T-cell (primary cell): ENCODE results near the gene PCNX3. TPM values are rescaled to one million over a fixed set of nuclear protein-coding genes. Genes with fewer than 3 reads are reported as not detected.
A peak's percentile ranks its signal among the peaks of the same experiment; 100 is the strongest.

Experiments
- ATAC-seq, 4 experiments: fragments of 200-7000 bp in 3 of 4; fragments of 150-1000 bp in 1 of 4; cut with Tn5 transposase; replicated peaks in 1 of 4; 1 replicate in 3 of 4; 2 replicates in 1 of 4; pipeline ENCODE4 v1.10.0; 2021; ENCODE audit warnings: moderate library complexity in 3 of 4, mild to moderate bottlenecking in 2 of 4, moderate number of reproducible peaks in 1 of 4
- CTCF ChIA-PET, 2 donors: fragments of 300-600 bp; sonication (Branson Sonifier 250); formaldehyde crosslinking; loops; one replicate each; lab custom pipeline; 2022; ENCODE audit warnings: antibody characterized with exemption in 2 of 2; lab: Charles Lee
- POLR2A ChIA-PET, 2 donors: fragments of 300-600 bp; sonication (Branson Sonifier 250); formaldehyde crosslinking; loops; one replicate each; lab custom pipeline; 2022; ENCODE audit warnings: antibody characterized with exemption in 2 of 2; lab: Charles Lee
- DNase-seq, 35 experiments: peaks; one replicate each; pipeline versions ENCODE4 v3.0.0 to v3.0.0-alpha.2; 2013 to 2023
- H3K27ac ChIP-seq: one replicate; pipeline ENCODE4 v1.5.1; 2013; ENCODE audit warnings: low read length
- H3K27me3 ChIP-seq, 2 experiments: replicated peaks in 1 of 2; 1 replicate in 1 of 2; 2 replicates in 1 of 2; pipeline versions ENCODE4 v1.6.1 to v1.7.0; 2013; ENCODE audit warnings: low read length in 1 of 2, mixed read lengths in 1 of 2; ENCODE audit not compliant: control insufficient read depth in 2 of 2, insufficient read depth in 2 of 2; ENCODE audit errors: extremely low read depth in 1 of 2
- H3K36me3 ChIP-seq, 2 donors: 1 replicate in 1 of 2; 2 replicates in 1 of 2; pipeline versions ENCODE4 v1.6.1 to v1.7.0; 2013; ENCODE audit warnings: low read length in 1 of 2; ENCODE audit not compliant: control insufficient read depth in 2 of 2, insufficient read depth in 1 of 2; ENCODE audit errors: extremely low read depth in 1 of 2
- H3K4me1 ChIP-seq, 2 experiments: 1 replicate in 1 of 2; 2 replicates in 1 of 2; pipeline versions ENCODE4 v1.6.1 to v1.7.0; 2013; ENCODE audit warnings: low read length in 2 of 2, mixed read lengths in 1 of 2; ENCODE audit not compliant: insufficient read depth in 2 of 2, control insufficient read depth in 1 of 2; ENCODE audit errors: extremely low read depth in 1 of 2
- H3K4me3 ChIP-seq, 2 donors: 1 replicate in 1 of 2; 2 replicates in 1 of 2; pipeline versions ENCODE4 v1.5.1 to v1.7.0; 2013; ENCODE audit warnings: mild to moderate bottlenecking in 2 of 2, low read length in 1 of 2, moderate library complexity in 1 of 2; ENCODE audit not compliant: control insufficient read depth in 1 of 2; ENCODE audit errors: extremely low read depth in 1 of 2
- H3K9me3 ChIP-seq: 2 replicates; pipeline ENCODE4 v1.7.0; 2013
- H3K27ac Mint-ChIP-seq, 2 donors: one replicate each; pipeline ENCODE4 v1.8.0; 2020 to 2021; ENCODE audit warnings: mild to moderate bottlenecking in 2 of 2, mixed read lengths in 2 of 2
- H3K27me3 Mint-ChIP-seq, 2 donors: one replicate each; pipeline ENCODE4 v1.8.0; 2021 to 2022; ENCODE audit warnings: mixed read lengths in 2 of 2
- H3K36me3 Mint-ChIP-seq: one replicate; pipeline ENCODE4 v1.8.0; 2021; ENCODE audit warnings: mixed read lengths
- H3K4me1 Mint-ChIP-seq, 3 donors: one replicate each; pipeline ENCODE4 v1.8.0; 2020 to 2022; ENCODE audit warnings: mixed read lengths in 3 of 3, mild to moderate bottlenecking in 1 of 3
- H3K4me3 Mint-ChIP-seq, 3 donors: one replicate each; pipeline ENCODE4 v1.8.0; 2020 to 2022; ENCODE audit warnings: mild to moderate bottlenecking in 3 of 3, mixed read lengths in 3 of 3, moderate library complexity in 3 of 3
- H3K9me3 Mint-ChIP-seq, 3 donors: one replicate each; pipeline ENCODE4 v1.8.0; 2020 to 2022; ENCODE audit warnings: mixed read lengths in 3 of 3
- WGBS: methylation state at CpG from one replicate; pipeline ENCODE4 v1.1.5; 2013; ENCODE audit warnings: missing lambda C conversion rate; ENCODE audit not compliant: insufficient coverage; 5-methylcytosine and 5-hydroxymethylcytosine counted together
- total RNA-seq, 35 experiments: library from RNA in 6 of 35; stranded (reverse) in 6 of 35; fragments of 120-200 nt in 1 of 35; gene quantifications; one replicate each; pipeline versions ENCODE4 v1.2.1 to v1.2.4 and lab custom pipeline; 2013 to 2026

PCNX3 gene
- total RNA-seq, 5 donors from 2014 or later (not counting 1 experiment from before 2014, with no cell fraction given), result 54.2 to 74.7 (median 66.8) TPM

DNA sequence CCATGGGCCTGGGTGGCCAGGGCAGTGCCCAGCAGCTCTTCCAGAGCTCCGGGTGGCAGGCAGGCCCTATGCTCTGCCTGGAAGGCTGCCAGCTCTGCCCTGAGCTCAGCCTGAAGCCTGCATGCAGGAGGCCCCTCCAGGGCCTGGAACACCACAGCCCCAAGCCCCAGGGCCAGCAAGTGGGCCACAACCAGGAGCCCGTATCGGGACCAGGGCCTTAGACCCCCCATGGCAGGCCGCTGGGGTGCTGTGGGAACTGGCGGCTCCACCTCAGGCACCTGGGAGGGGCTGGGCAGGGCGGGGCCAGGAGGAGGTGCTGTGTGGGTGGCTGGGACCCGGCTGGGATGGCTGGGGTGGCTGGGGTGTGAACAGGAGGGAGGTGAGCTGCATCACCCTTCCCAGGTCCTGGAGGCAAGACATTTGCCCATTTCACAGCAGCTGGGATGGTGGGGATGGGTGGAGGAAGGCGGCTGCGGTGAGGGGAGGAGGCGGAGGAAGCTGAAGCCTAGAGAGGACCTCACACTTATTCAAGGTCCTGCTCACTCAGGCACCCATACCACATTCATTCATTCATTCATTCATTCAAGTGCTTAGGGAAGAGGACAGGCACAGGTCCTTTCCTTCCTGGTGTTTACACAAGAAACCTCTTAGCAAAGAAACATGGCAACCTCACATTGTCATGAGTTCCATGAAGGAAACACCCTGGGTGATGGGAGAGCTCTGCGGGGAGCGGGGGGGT is 19.9 kb upstream of the PCNX3 start, which contains the start of gene KCNK7:
Gene KCNK7, minus strand, starts transcription at position 258 of the 739 bp plus-strand sequence. Its CDS starts 28 bp downstream, at position 230.
- WGBS, result 66% methylated on average over 8 of the region's 12 CpGs
- H3K36me3 Mint-ChIP-seq, result peaks cover 10% of the 10 kb centered on the region
- ATAC-seq, result no peak
- H3K27ac Mint-ChIP-seq, result peak within 1 kb of the TSS; percentile 65 to 81
- Histone ChIP-seq H3K27ac (no peak within 1 kb of the TSS), H3K9me3 (no peaks in the 10 kb centered on the region), H3K36me3 (peaks cover 13 to 39% of the 10 kb centered on the region in 2 donors), H3K4me3 (no peak within 1 kb of the TSS), H3K27me3 (no peaks in the 10 kb centered on the region), H3K4me1 (peaks cover 0 to 26% of the 10 kb centered on the region in 2 experiments)
- DNase-seq, result no peak
- H3K9me3 Mint-ChIP-seq, result no peaks in the 10 kb centered on the region
- peaks cover 6 to 19% (median 15%) of the 10 kb centered on the region in 3 donors for H3K4me1 Mint-ChIP-seq
- POLR2A ChIA-PET, result interaction anchor here (0.5 to 0.6 kb wide), 4 partner anchors 9 to 335 kb away, joined by 3 to 6 read pairs (median 3); no protein-coding TSS in a partner anchor
- peak within 1 kb of the TSS in 1 of 3 donors; percentile 9 for H3K4me3 Mint-ChIP-seq
- CTCF ChIA-PET, result no interaction called here
- H3K27me3 Mint-ChIP-seq, result no peaks in the 10 kb centered on the region

DNA sequence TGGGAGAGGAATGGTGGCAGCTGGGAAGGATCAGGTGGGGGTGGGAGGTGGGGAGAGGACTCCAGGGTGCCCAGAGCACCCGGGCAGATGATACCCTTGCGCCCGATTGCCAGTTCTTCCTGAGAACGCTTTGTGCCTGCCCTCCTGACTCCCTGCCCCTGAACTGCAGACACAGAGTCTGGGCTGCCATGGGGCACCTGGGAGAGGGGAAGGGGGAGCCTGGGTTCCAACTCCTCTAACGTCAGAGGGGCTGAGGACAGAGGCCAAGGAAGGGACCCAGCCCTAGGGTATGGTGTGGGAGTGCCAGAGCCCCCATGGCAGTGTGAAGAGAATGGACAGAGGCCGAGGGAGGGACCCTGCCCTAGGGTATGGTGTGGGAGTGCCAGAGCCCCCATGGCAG is 19.1 kb upstream of the PCNX3 start:
- Mint-ChIP-seq H3K4me3 (no peak overlapping the region), H3K27ac (no peak overlapping the region), H3K36me3 (peaks cover 14% of the 10 kb centered on the region), H3K9me3 (no peaks in the 10 kb centered on the region), H3K4me1 (peaks cover 6 to 19% (median 15%) of the 10 kb centered on the region in 3 donors), H3K27me3 (no peaks in the 10 kb centered on the region)
- H3K9me3 ChIP-seq, result no peaks in the 10 kb centered on the region
- H3K4me3 ChIP-seq, result no peak overlapping the region
- H3K27ac ChIP-seq, result no peak overlapping the region
- POLR2A ChIA-PET, result interaction anchor here in 1 of 2 donors (0.5 kb wide), 1 partner anchor 334 kb away, joined by 6 read pairs; no protein-coding TSS in a partner anchor
- no peaks in the 10 kb centered on the region for H3K27me3 ChIP-seq
- ATAC-seq (no peak), DNase-seq (no peak)
- peaks cover 13 to 32% of the 10 kb centered on the region in 2 donors for H3K36me3 ChIP-seq
- WGBS, result 94% methylated on average over 6 of the region's 6 CpGs
- CTCF ChIA-PET, result no interaction called here
- H3K4me1 ChIP-seq, result peaks cover 0 to 26% of the 10 kb centered on the region in 2 experiments

DNA sequence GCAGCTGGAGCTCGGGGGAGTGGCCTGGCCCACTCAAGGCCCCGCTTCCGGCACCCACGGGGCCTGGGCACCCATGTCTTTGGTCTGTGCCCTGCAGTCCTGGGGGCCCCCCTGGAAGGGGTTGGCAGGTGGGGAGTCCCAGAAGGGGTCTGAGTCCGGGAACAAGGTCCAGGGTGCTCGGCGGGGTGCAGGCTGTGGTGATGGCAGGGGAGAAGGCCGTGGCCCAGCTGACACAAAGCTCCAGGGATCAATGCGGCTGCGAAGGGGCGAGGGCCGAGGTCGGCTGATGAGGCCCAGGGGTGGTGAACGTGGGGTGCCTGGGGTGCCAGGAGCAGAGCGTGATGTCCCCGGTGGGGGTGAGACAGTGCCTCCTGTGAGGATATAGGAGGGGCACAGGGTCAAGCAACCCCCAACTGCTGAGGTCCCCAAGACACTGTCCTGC is 17.3 kb upstream of the PCNX3 start:
- DNase-seq, result no peak
- WGBS, result 85% methylated on average over 8 of the region's 16 CpGs
- POLR2A ChIA-PET, result no interaction called here

DNA sequence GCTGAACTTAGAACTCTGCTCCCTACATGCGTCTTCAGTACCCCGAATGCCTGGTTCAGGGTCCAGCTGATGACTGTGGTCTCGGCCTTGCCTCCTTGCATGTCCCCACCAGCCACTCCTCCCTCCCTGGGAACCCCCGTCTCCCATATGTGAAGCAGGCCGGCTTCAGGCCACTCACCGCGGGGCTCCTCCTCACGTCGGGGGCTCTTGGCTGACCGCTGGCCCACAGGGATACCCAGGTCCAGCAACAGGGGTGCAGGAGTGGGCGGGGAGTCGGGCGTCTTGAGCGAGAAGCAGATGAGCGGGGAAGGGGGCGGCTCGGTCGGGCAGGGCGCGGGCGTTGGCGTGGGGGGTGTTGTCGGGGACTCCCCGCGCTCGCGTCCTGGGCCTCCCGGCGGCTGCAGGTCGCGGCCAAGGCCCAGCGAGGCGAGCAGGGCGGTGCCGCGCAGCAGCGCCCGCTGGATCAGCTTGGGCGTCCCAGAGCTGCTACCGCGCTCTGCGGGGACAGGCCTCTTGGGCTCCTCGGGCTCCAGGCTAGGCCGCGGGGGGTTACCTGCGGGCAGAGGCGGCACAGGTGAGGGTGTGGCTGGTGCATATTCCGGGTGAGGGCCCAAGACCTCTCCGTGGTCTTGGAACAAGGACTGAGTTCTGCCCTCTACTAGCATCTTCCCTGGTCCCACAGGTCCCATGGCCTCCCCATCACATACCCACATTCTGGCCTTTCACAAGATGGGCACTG is 16.2 kb upstream of the PCNX3 start:
- H3K4me3 Mint-ChIP-seq, result no peak overlapping the region
- 95% methylated on average over 44 of the region's 49 CpGs for WGBS
- Histone ChIP-seq H3K36me3 (peaks cover 16 to 33% of the 10 kb centered on the region in 2 donors), H3K9me3 (no peaks in the 10 kb centered on the region), H3K27ac (no peak overlapping the region), H3K4me1 (peaks cover 0 to 18% of the 10 kb centered on the region in 2 experiments), H3K4me3 (no peak overlapping the region), H3K27me3 (no peaks in the 10 kb centered on the region)
- H3K27me3 Mint-ChIP-seq, result no peaks in the 10 kb centered on the region
- DNase-seq, result no peak
- peaks cover 6 to 14% (median 11%) of the 10 kb centered on the region in 3 donors for H3K4me1 Mint-ChIP-seq
- ATAC-seq, result no peak
- no peaks in the 10 kb centered on the region for H3K9me3 Mint-ChIP-seq
- ChIA-PET POLR2A (no interaction called here), CTCF (no interaction called here)
- no peak overlapping the region for H3K27ac Mint-ChIP-seq
- peaks cover 18% of the 10 kb centered on the region for H3K36me3 Mint-ChIP-seq

More for the DNA sequence above, 17.3 kb upstream of the PCNX3 start:
- Mint-ChIP-seq H3K27ac (no peak overlapping the region), H3K9me3 (no peaks in the 10 kb centered on the region), H3K4me3 (no peak overlapping the region), H3K4me1 (peaks cover 6 to 19% (median 15%) of the 10 kb centered on the region in 3 donors), H3K27me3 (no peaks in the 10 kb centered on the region), H3K36me3 (peaks cover 14% of the 10 kb centered on the region)
- Histone ChIP-seq H3K4me1 (peaks cover 0 to 26% of the 10 kb centered on the region in 2 experiments), H3K4me3 (no peak overlapping the region), H3K27ac (no peak overlapping the region), H3K27me3 (no peaks in the 10 kb centered on the region), H3K36me3 (peaks cover 13 to 26% of the 10 kb centered on the region in 2 donors), H3K9me3 (no peaks in the 10 kb centered on the region)
- ATAC-seq, result no peak
- CTCF ChIA-PET, result no interaction called here

DNA sequence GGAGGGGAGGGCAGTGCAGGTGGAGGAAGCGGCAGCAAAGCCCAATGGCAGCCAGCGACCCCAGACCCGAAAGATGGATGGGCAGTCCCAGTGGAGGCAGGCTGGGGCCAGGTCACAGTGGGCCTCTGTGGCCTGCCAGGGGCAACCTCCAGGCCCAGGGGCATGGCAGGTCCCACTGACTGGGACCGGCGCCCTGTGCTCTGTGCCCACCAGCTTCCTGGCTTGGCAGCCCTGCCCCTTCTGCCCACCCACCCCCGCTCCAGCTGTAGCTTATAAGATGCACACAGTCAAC is 15.7 kb upstream of the PCNX3 start:
- Mint-ChIP-seq H3K36me3 (peaks cover 18% of the 10 kb centered on the region), H3K4me3 (no peak overlapping the region), H3K27me3 (no peaks in the 10 kb centered on the region), H3K4me1 (peaks cover 4 to 10% (median 9%) of the 10 kb centered on the region in 3 donors), H3K27ac (no peak overlapping the region), H3K9me3 (no peaks in the 10 kb centered on the region)
- ChIA-PET POLR2A (no interaction called here), CTCF (no interaction called here)
- H3K4me3 ChIP-seq, result no peak overlapping the region
- peaks cover 0 to 14% of the 10 kb centered on the region in 2 experiments for H3K4me1 ChIP-seq
- DNase-seq, result no peak
- no peak for ATAC-seq
- 98% methylated on average over 3 of the region's 6 CpGs for WGBS
- peaks cover 16 to 35% of the 10 kb centered on the region in 2 donors for H3K36me3 ChIP-seq
- no peaks in the 10 kb centered on the region for H3K9me3 ChIP-seq
- no peak overlapping the region for H3K27ac ChIP-seq
- H3K27me3 ChIP-seq, result no peaks in the 10 kb centered on the region

DNA sequence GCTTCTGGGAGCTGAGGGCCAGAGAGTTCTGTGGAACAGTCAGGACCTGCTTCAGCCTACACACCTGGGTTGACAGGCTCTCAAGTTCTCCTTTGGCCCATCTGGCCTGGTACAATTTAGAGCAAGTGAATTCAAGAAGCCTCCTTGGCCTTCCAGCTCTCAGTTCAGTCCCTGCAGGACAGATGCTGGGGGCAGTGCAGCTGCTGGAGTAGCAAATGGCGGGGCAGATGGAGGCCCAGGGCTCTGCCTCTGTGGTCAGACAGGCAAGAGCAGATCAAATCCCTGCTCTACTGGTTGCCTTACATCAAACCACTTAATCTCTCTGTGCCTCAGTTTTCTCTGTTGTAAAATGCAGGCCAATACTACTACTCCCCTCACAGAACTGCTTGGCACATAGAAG is 11.3 kb upstream of the PCNX3 start:
- 100% methylated on average over 1 of the region's 1 CpG for WGBS
- H3K9me3 ChIP-seq, result no peaks in the 10 kb centered on the region
- no peak overlapping the region for H3K27ac ChIP-seq
- Mint-ChIP-seq H3K9me3 (no peaks in the 10 kb centered on the region), H3K27ac (no peak overlapping the region), H3K27me3 (no peaks in the 10 kb centered on the region), H3K4me1 (peaks cover 6 to 7% (median 6%) of the 10 kb centered on the region in 3 donors), H3K4me3 (no peak overlapping the region), H3K36me3 (peaks cover 22% of the 10 kb centered on the region)
- ChIA-PET POLR2A (interaction anchor here in 1 of 2 donors (0.6 kb wide), 2 partner anchors 9 to 376 kb away, joined by 3 read pairs; partner anchors contain the start of gene KCNK7), CTCF (interaction anchor here (0.6 kb wide), 2 partner anchors 143 to 243 kb away, joined by 4 to 5 read pairs; no protein-coding TSS in a partner anchor)
- DNase-seq (no peak), ATAC-seq (no peak)
- H3K27me3 ChIP-seq, result no peaks in the 10 kb centered on the region
- peaks cover 8 to 56% of the 10 kb centered on the region in 2 donors for H3K36me3 ChIP-seq
- no peaks in the 10 kb centered on the region for H3K4me1 ChIP-seq
- H3K4me3 ChIP-seq, result no peak overlapping the region
